HepG2 (cell line): ENCODE measurements around the gene LCE6A. TPM values are rescaled to one million over a fixed set of nuclear protein-coding genes. Genes with fewer than 3 reads are reported as not detected.

Source experiments
- ATAC-seq: fragments of 200-7000 bp; cut with Tn5 transposase; 3 replicates; pipeline ENCODE4 v1.9.1; 2020; ENCODE audit warnings: mild to moderate bottlenecking, moderate library complexity
- BruUV-seq: library from RNA; stranded (reverse); fragments of 400-500 nt; replicated peaks from 2 replicates; lab custom pipeline; 2021; lab: Mats Ljungman, UMichigan
- CTCF ChIA-PET: fragments of 300-600 bp; formaldehyde crosslinking; extraction: SDS; loops from one replicate; lab custom pipeline; 2021; ENCODE audit warnings: low total read pairs, inconsistent platforms, low intra/inter-chr PET ratio; lab: Yijun Ruan, JAX
- POLR2A ChIA-PET: fragments of 350-600 bp; sonication (Branson Sonifier 250); formaldehyde crosslinking; loops from one replicate; lab custom pipeline; 2020; ENCODE audit warnings: antibody characterized with exemption, inconsistent platforms; lab: Yijun Ruan, JAX
- DNase-seq: peaks from one replicate; pipeline ENCODE4 v3.0.0-alpha.2; 2015; ENCODE audit warnings: low spot score
- FAIRE-seq: peaks from 3 replicates; lab custom pipeline; 2011; peaks lifted over from hg19 to GRCh38; lab: Jason Lieb, UNC
- H2AFZ ChIP-seq: one replicate; pipeline ENCODE4 v1.6.1; 2011; ENCODE audit warnings: low read length, inconsistent platforms
- H3K27ac ChIP-seq: fragments of 300-600 bp; 3 replicates; pipeline ENCODE4 v1.8.0; 2011; ENCODE audit warnings: mixed run types, mild to moderate bottlenecking, mixed read lengths, low read length, inconsistent platforms; ENCODE audit not compliant: insufficient read depth; ENCODE audit errors: extremely low read length
- H3K27me3 ChIP-seq, 2 experiments: fragments of 200-600 bp in 1 of 2; 2 replicates in 1 of 2; 3 replicates in 1 of 2; pipeline versions ENCODE4 v1.6.0 to v1.8.0; 2011; ENCODE audit warnings: low read length in 2 of 2, mild to moderate bottlenecking in 2 of 2, moderate library complexity in 2 of 2, inconsistent platforms in 1 of 2; ENCODE audit not compliant: insufficient read depth in 2 of 2, control insufficient read depth in 1 of 2
- H3K36me3 ChIP-seq, 2 experiments: fragments of 200-600 bp in 1 of 2; replicated peaks in 1 of 2; 2 replicates in 1 of 2; 3 replicates in 1 of 2; pipeline versions ENCODE4 v1.5.1 to v1.8.0; 2011; ENCODE audit warnings: low read length in 2 of 2, inconsistent platforms in 1 of 2; ENCODE audit not compliant: insufficient read depth in 2 of 2, control insufficient read depth in 1 of 2
- H3K4me1 ChIP-seq: 2 replicates; pipeline ENCODE4 v1.5.1; 2012; ENCODE audit warnings: low read length, inconsistent platforms; ENCODE audit not compliant: insufficient read depth
- H3K4me2 ChIP-seq: 2 replicates; pipeline ENCODE4 v1.6.0; 2011; ENCODE audit warnings: low read depth, low read length, inconsistent platforms
- H3K4me3 ChIP-seq, 3 experiments: fragments of 200-600 bp in 1 of 3; sonication (generic), shearing (Covaris generic) in 1 of 3; replicated peaks in 1 of 3; 2 replicates each; pipeline ENCODE4 v1.5.1; 2011 to 2016; ENCODE audit warnings: low read length in 3 of 3, inconsistent platforms in 2 of 3, low read depth in 2 of 3, mild to moderate bottlenecking in 2 of 3, control low read depth in 1 of 3, mixed read lengths in 1 of 3; ENCODE audit not compliant: insufficient read depth in 1 of 3
- H3K79me2 ChIP-seq: one replicate; pipeline ENCODE4 v1.6.1; 2011; ENCODE audit warnings: low read length, inconsistent platforms; ENCODE audit not compliant: insufficient read depth
- H3K9ac ChIP-seq: 2 replicates; pipeline ENCODE4 v1.6.0; 2011; ENCODE audit warnings: mild to moderate bottlenecking, low read depth, low read length, inconsistent platforms; ENCODE audit not compliant: insufficient read depth
- H3K9me3 ChIP-seq: 2 replicates; pipeline ENCODE4 v1.5.1; 2012; ENCODE audit warnings: mild to moderate bottlenecking, low read length
- H4K20me1 ChIP-seq: 2 replicates; pipeline ENCODE4 v1.6.0; 2011; ENCODE audit warnings: inconsistent platforms, mild to moderate bottlenecking, low read length, moderate library complexity; ENCODE audit not compliant: insufficient read depth
- BHLHE40 ChIP-seq: IDR thresholded peaks from 2 replicates; pipeline ENCODE4 v1.6.1; 2011; ENCODE audit warnings: low read length, improper control_type of control experiment
- BRD4 ChIP-seq: sonication (generic); formaldehyde crosslinking; IDR thresholded peaks from 2 replicates; pipeline ENCODE4 v1.4.0; 2020; ENCODE audit warnings: missing genetic modification reagents
- JDP2 ChIP-seq: sonication (generic); formaldehyde crosslinking; IDR thresholded peaks from 2 replicates; pipeline ENCODE4 v1.8.1; 2022; ENCODE audit warnings: missing genetic modification reagents, borderline replicate concordance
- MAFF ChIP-seq: IDR thresholded peaks from 2 replicates; pipeline ENCODE4 v1.6.1; 2011; ENCODE audit warnings: low read depth, low read length, improper control_type of control experiment
- MAFG ChIP-seq: sonication (generic); formaldehyde crosslinking; IDR thresholded peaks from 2 replicates; pipeline ENCODE4 v1.5.1; 2020; ENCODE audit warnings: mild to moderate bottlenecking, missing genetic modification reagents
- MAFK ChIP-seq, 2 experiments: IDR thresholded peaks in 1 of 2; conservative IDR thresholded peaks in 1 of 2; 2 replicates each; pipeline ENCODE4 v1.6.1; 2011; ENCODE audit warnings: improper control_type of control experiment in 2 of 2, low read length in 2 of 2
- PREB ChIP-seq: sonication (generic); formaldehyde crosslinking; IDR thresholded peaks from 2 replicates; pipeline ENCODE4 v1.4.0; 2020; ENCODE audit warnings: missing genetic modification reagents
- ZBTB46 ChIP-seq: sonication (generic); formaldehyde crosslinking; IDR thresholded peaks from 2 replicates; pipeline ENCODE4 v1.4.0; 2020; ENCODE audit warnings: mild to moderate bottlenecking, missing genetic modification reagents, borderline replicate concordance
- ZKSCAN1 ChIP-seq: fragments of 150-350 bp; IDR thresholded peaks from 2 replicates; pipeline ENCODE4 v1.6.1; 2014; ENCODE audit warnings: low read length
- ZNF367 ChIP-seq: sonication (generic); formaldehyde crosslinking; IDR thresholded peaks from 2 replicates; pipeline ENCODE4 v1.4.0; 2020; ENCODE audit warnings: missing genetic modification reagents, borderline replicate concordance
- WGBS: methylation state at CpG from one replicate; pipeline ENCODE4 v1.1.6; 2017; ENCODE audit warnings: low lambda C conversion rate; 5-methylcytosine and 5-hydroxymethylcytosine counted together
- in situ Hi-C: cut with HindIII; loops from 2 replicates; pipeline ENCODE4 v1.10.0; 2017; ENCODE audit warnings: low pct_unique_long_range_greater_than_20kb; ENCODE audit not compliant: extremely low pct_ligation_motif_present
- intact Hi-C: fragments of 100-400 bp; cut with micrococcal nuclease; formaldehyde crosslinking; loops from one replicate; pipeline ENCODE4 v1.10.0; 2022; ENCODE audit not compliant: unreplicated experiment
- polyA plus RNA-seq, 8 experiments: library from polyadenylated mRNA; depleted of rRNA in 3 of 8; stranded (reverse) in 7 of 8; unstranded in 1 of 8; fragments of >200 nt; fragmentation: Illumina TruSeq in 4 of 8; extraction: Trizol in 4 of 8; gene quantifications; 2 replicates each; pipeline versions ENCODE4 v1.2.1 to v1.2.3, GENCODE V29; 2011 to 2016; ENCODE audit warnings: low read depth in 4 of 8, missing spikeins in 1 of 8, mixed read lengths in 1 of 8; ENCODE audit not compliant: insufficient read depth in 1 of 8
- total RNA-seq, 5 experiments: library from RNA; depleted of rRNA; stranded (reverse); fragments of >200 nt; fragmentation: Illumina TruSeq; extraction: Trizol; gene quantifications; 2 replicates each; pipeline ENCODE4 v1.2.3, GENCODE V29; 2016; ENCODE audit warnings: low read depth in 1 of 5
- TF ChIP-seq, protein P1 (sequence below): sonication (generic); formaldehyde crosslinking; IDR thresholded peaks from 2 replicates; pipeline ENCODE4 v1.9.0; 2021; ENCODE audit warnings: missing genetic modification reagents, borderline replicate concordance
- TF ChIP-seq, protein P2 (sequence below): sonication (generic); formaldehyde crosslinking; IDR thresholded peaks from 2 replicates; pipeline ENCODE4 v1.8.1; 2023; ENCODE audit warnings: mild to moderate bottlenecking, moderate library complexity, missing genetic modification reagents

LCE6A gene
- total and polyA plus RNA-seq, 2 of the 13 experiments (the other 11 are each of a cell fraction or from before 2014, with no cell fraction given), result not detected

GRCh38 chr1:152801333-152801732 is 41.3 kb upstream of the LCE6A start:
- Histone ChIP-seq H3K9me3 (no peaks in the 10 kb centered on the region), H3K4me1 (no peaks in the 10 kb centered on the region), H3K4me2 (no peak overlapping the region), H3K27me3 (no peaks in the 10 kb centered on the region), H3K4me3 (no peak overlapping the region), H4K20me1 (no peaks in the 10 kb centered on the region), H3K36me3 (no peaks in the 10 kb centered on the region), H3K79me2 (no peaks in the 10 kb centered on the region), H3K27ac (no peak overlapping the region), H3K9ac (no peak overlapping the region), H2AFZ (no peak overlapping the region)
- DNase-seq, result no peak
- 0% methylated on average over 1 of the region's 1 CpG for WGBS
- ChIA-PET CTCF (no interaction called here), POLR2A (no interaction called here)
- FAIRE-seq, result no peak
- no TSS peak for BruUV-seq
- TF ChIP-seq MAFF (peak; percentile 73), MAFK (conservative IDR thresholded peaks at IDR 0.05 in 1 of 2, IDR thresholded peaks at IDR 0.05 in 1 of 2; ENCODE audit: low read length in 2 of 2) (peak; percentile 69 to 79)
- TF ChIP-seq, protein P1, sequence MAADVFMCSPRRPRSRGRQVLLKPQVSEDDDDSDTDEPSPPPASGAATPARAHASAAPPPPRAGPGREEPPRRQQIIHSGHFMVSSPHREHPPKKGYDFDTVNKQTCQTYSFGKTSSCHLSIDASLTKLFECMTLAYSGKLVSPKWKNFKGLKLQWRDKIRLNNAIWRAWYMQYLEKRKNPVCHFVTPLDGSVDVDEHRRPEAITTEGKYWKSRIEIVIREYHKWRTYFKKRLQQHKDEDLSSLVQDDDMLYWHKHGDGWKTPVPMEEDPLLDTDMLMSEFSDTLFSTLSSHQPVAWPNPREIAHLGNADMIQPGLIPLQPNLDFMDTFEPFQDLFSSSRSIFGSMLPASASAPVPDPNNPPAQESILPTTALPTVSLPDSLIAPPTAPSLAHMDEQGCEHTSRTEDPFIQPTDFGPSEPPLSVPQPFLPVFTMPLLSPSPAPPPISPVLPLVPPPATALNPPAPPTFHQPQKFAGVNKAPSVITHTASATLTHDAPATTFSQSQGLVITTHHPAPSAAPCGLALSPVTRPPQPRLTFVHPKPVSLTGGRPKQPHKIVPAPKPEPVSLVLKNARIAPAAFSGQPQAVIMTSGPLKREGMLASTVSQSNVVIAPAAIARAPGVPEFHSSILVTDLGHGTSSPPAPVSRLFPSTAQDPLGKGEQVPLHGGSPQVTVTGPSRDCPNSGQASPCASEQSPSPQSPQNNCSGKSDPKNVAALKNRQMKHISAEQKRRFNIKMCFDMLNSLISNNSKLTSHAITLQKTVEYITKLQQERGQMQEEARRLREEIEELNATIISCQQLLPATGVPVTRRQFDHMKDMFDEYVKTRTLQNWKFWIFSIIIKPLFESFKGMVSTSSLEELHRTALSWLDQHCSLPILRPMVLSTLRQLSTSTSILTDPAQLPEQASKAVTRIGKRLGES, result no peak
- ATAC-seq, result no peak
- intact Hi-C loops, result no loop called here
- in situ Hi-C loops, result no loop called here

DNA sequence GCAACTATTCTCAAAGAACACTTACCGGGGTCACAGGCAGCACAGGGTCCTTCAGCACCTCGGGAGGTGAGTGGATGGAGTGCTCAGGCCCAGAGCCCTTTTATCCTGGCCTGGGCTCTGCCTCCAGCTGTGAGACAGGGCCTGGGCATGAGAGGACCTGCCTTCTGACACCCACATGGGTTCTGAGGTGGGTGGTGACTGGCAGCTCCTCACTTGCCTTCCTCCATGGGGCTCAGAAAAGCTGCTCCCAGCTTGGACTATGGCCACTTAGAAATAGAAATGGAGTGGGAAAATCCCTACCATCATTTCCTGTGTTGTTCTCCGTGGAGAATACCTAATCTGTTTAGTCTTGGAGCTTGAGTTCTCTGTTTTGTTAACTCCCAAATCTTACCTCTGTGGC is 36.1 kb upstream of the LCE6A start, which contains the start of gene LCE1C:
LCE1C (minus strand) TSS at position 76 of the 400 bp plus-strand sequence. CDS start 1,173 bp downstream, outside the sequence.
- Histone ChIP-seq H3K9ac (no peak within 1 kb of the TSS), H3K79me2 (no peaks in the 10 kb centered on the region), H3K27me3 (no peaks in the 10 kb centered on the region; a peak in 1 of 5 replicates), H2AFZ (no peak within 1 kb of the TSS), H3K36me3 (no peaks in the 10 kb centered on the region), H3K4me2 (no peak within 1 kb of the TSS), H4K20me1 (no peaks in the 10 kb centered on the region), H3K4me1 (no peaks in the 10 kb centered on the region), H3K27ac (no peak within 1 kb of the TSS), H3K4me3 (no peak within 1 kb of the TSS), H3K9me3 (no peaks in the 10 kb centered on the region)
- intact Hi-C loops (no loop called here), in situ Hi-C loops (no loop called here)
- DNase-seq, result no peak
- ChIA-PET CTCF (no interaction called here), POLR2A (no interaction called here)
- FAIRE-seq, result no peak
- ATAC-seq, result no peak
- 0% methylated on average over 3 of the region's 3 CpGs for WGBS
- BruUV-seq, result no TSS peak
- TF ChIP-seq ZBTB46 (CRISPR knock-in tag), result no peak
- TF ChIP-seq BRD4, result no peak
- no peak for TF ChIP-seq ZKSCAN1
- TF ChIP-seq BHLHE40, result no peak
- TF ChIP-seq MAFG, result no peak
- TF ChIP-seq ZNF367 (CRISPR knock-in tag), result no peak
- TF ChIP-seq, protein P2, sequence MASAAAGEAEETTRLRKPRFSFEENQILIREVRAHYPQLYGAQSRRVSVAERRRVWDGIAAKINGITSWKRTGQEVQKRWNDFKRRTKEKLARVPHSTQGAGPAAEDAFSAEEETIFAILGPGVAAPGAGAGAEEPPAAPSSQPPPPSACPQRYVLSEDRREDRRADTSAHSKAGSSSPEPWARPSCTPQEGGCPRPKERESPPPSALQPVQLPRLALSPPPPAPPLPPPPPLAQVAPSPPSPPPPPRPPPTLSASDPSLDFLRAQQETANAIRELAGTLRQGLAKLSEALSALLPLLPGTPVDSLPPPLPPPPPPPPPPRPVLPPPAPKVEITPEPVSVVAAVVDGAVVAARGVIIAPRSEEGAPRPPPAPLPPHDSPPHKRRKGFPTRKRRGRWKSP (CRISPR knock-in tag), result no peak
- no peak for TF ChIP-seq PREB (CRISPR knock-in tag)
- no peak for TF ChIP-seq JDP2
